ENCODE results near the gene KLK14. TPM values are rescaled to one million over a fixed set of nuclear protein-coding genes. Genes with fewer than 3 reads are reported as not detected.

KLK14 gene
- total RNA-seq, 4 donors from 2014 or later: 0.82 TPM; not detected in 3

GRCh38 chr19:51078731-51079130 is 4.0 kb downstream of the KLK14 start:
- H3K9me3 ChIP-seq: no peaks in the 10 kb centered on the region
- intact Hi-C loops (cut with DNase I; ENCODE audit: low total_unique reads): no loop called here
- no peak overlapping the region for H3K27ac ChIP-seq
- TF ChIP-seq POLR2AphosphoS5 (IDR thresholded peaks at IDR 0.05) (no peak), EP300 (IDR thresholded peaks at IDR 0.05; ENCODE audit: low read depth) (no peak), CTCF (IDR thresholded peaks at IDR 0.05) (no peak), POLR2A (IDR thresholded peaks at IDR 0.05) (no peak)
- peaks cover 10% of the 10 kb centered on the region for H3K27me3 ChIP-seq
- no peaks in the 10 kb centered on the region for H3K4me1 ChIP-seq
- WGBS, 2 donors (ENCODE audit: low coverage in 1 of 2): 79% methylated on average over 6 of the region's 6 CpGs; no CpG with 5 or more reads in 1 of the 2 donors
- in situ Hi-C loops (cut with MboI; ENCODE audit: low pct_ligation_motif_present in 1 of 4, low pct_unique_long_range_greater_than_20kb in 1 of 4, low sequenced_read_pairs in 3 of 4): no loop called here
- no peak overlapping the region for H3K4me3 ChIP-seq
- DNase-seq: no peak
- H3K36me3 ChIP-seq: no peaks in the 10 kb centered on the region

- WGBS, 2 donors (ENCODE audit: low coverage in 1 of 2): 70% methylated on average over 6 of the region's 6 CpGs; no CpG with 5 or more reads in 1 of the 2 donors
- H3K4me3 ChIP-seq: no peak overlapping the region
Measured at GRCh38 chr19:51078104-51078503, 4.6 kb downstream of the KLK14 start.

GRCh38 chr19:51076631-51077213 is 6.0 kb downstream of the KLK14 start:
- in situ Hi-C loops (cut with MboI; ENCODE audit: low pct_ligation_motif_present in 1 of 4, low pct_unique_long_range_greater_than_20kb in 1 of 4, low sequenced_read_pairs in 3 of 4) (no loop called here), intact Hi-C loops (cut with DNase I; ENCODE audit: low total_unique reads) (no loop called here)
- H3K9me3 ChIP-seq: peaks cover 0 to 3% of the 10 kb centered on the region in 2 donors
- no peak for DNase-seq
- no peaks in the 10 kb centered on the region for H3K36me3 ChIP-seq
- H3K27ac ChIP-seq: no peak overlapping the region
- no peaks in the 10 kb centered on the region for H3K4me1 ChIP-seq
- H3K4me3 ChIP-seq: no peak overlapping the region
- WGBS, 2 donors (ENCODE audit: low coverage in 1 of 2): 0 to 73% methylated on average over 2 to 14 of the region's 14 CpGs
- no peak for TF ChIP-seq CTCF (IDR thresholded peaks at IDR 0.05)
- no peak for TF ChIP-seq EP300 (IDR thresholded peaks at IDR 0.05; ENCODE audit: low read depth)
- TF ChIP-seq POLR2A (IDR thresholded peaks at IDR 0.05): no peak
- no peak for TF ChIP-seq POLR2AphosphoS5 (IDR thresholded peaks at IDR 0.05)
- H3K27me3 ChIP-seq: peaks cover 4% of the 10 kb centered on the region

More at GRCh38 chr19:51078104-51078503, 4.6 kb downstream of the KLK14 start:
- Histone ChIP-seq H3K4me1 (no peaks in the 10 kb centered on the region), H3K9me3 (peaks cover 0 to 3% of the 10 kb centered on the region in 2 donors), H3K27me3 (peaks cover 10% of the 10 kb centered on the region), H3K36me3 (no peaks in the 10 kb centered on the region), H3K27ac (no peak overlapping the region)
- intact Hi-C loops (cut with DNase I; ENCODE audit: low total_unique reads) (no loop called here), in situ Hi-C loops (cut with MboI; ENCODE audit: low pct_ligation_motif_present in 1 of 4, low pct_unique_long_range_greater_than_20kb in 1 of 4, low sequenced_read_pairs in 3 of 4) (no loop called here)
- no peak for TF ChIP-seq EP300 (IDR thresholded peaks at IDR 0.05; ENCODE audit: low read depth)
- TF ChIP-seq POLR2A (IDR thresholded peaks at IDR 0.05): no peak
- no peak for TF ChIP-seq POLR2AphosphoS5 (IDR thresholded peaks at IDR 0.05)
- TF ChIP-seq CTCF (IDR thresholded peaks at IDR 0.05): no peak
- DNase-seq: no peak

- in situ Hi-C loops (cut with MboI; ENCODE audit: low pct_ligation_motif_present in 1 of 4, low pct_unique_long_range_greater_than_20kb in 1 of 4, low sequenced_read_pairs in 3 of 4): no loop called here
- peaks cover 4% of the 10 kb centered on the region for H3K27me3 ChIP-seq
- intact Hi-C loops (cut with DNase I; ENCODE audit: low total_unique reads): no loop called here
- DNase-seq: no peak
- no peaks in the 10 kb centered on the region for H3K36me3 ChIP-seq
- TF ChIP-seq POLR2A (IDR thresholded peaks at IDR 0.05) (no peak), POLR2AphosphoS5 (IDR thresholded peaks at IDR 0.05) (no peak), CTCF (IDR thresholded peaks at IDR 0.05) (no peak), EP300 (IDR thresholded peaks at IDR 0.05; ENCODE audit: low read depth) (no peak)
- H3K4me1 ChIP-seq: no peaks in the 10 kb centered on the region
- WGBS, 2 donors (ENCODE audit: low coverage in 1 of 2): 51 to 70% methylated on average over 5 of the region's 5 CpGs
- H3K27ac ChIP-seq: no peak overlapping the region
- H3K4me3 ChIP-seq: no peak overlapping the region
- peaks cover 0 to 3% of the 10 kb centered on the region in 2 donors for H3K9me3 ChIP-seq
Measured at GRCh38 chr19:51075998-51076397, 6.7 kb downstream of the KLK14 start.
